Measurements from ENCODE around the gene AIDA.
A peak's percentile ranks its signal among the peaks of the same experiment; 100 is the strongest.

Gene AIDA, protein sequence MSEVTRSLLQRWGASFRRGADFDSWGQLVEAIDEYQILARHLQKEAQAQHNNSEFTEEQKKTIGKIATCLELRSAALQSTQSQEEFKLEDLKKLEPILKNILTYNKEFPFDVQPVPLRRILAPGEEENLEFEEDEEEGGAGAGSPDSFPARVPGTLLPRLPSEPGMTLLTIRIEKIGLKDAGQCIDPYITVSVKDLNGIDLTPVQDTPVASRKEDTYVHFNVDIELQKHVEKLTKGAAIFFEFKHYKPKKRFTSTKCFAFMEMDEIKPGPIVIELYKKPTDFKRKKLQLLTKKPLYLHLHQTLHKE

DNA sequence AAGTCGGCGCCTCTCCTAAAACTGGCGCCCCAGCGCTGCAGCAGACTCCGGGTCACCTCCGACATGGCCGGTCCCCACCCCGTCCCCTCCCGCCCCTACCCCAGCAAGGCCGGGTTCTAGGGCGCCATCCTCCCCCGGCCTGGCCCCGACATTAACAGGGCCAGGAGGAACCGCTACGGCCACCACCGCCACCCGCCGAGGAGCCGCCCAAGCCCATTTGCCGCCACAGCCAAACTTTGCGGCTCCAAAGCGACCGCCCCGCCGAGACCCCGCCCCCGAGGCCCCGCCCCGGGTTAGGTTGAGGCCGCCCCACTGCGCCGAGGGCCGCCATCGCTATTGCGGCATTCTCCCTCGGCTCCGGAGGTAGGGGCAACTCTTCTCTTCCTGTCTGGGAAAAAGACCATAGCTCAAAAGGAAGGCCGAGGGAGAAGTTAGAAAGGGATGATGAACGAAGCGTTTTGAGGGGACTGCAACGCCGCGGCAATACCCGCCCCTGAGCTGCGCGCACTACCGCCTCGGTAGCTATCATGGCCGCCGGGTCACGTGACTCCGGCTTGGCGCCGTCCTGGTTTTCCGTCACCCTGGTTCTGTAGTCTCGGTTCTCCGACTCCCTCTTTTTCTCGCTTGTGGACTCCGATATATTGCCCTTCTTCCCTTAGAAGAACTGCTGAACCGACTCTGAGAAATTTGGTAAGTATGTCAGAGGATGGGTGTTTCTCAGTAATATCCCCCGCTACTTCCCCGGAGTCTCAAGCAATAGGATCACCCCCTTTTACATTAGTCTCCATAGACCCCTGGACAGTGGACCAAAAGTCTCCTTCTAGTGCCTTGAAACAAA is at the start of gene AIDA, which contains the start of gene BROX:
TSS of gene AIDA (minus strand) at position 239 of the 838 bp plus-strand sequence. CDS start at position 65, 174 bp downstream.
TSS of gene BROX (plus strand) at position 312 of the 838 bp plus-strand sequence. CDS start 3,136 bp downstream, outside the sequence.
- TF ChIP-seq, protein P1, sequence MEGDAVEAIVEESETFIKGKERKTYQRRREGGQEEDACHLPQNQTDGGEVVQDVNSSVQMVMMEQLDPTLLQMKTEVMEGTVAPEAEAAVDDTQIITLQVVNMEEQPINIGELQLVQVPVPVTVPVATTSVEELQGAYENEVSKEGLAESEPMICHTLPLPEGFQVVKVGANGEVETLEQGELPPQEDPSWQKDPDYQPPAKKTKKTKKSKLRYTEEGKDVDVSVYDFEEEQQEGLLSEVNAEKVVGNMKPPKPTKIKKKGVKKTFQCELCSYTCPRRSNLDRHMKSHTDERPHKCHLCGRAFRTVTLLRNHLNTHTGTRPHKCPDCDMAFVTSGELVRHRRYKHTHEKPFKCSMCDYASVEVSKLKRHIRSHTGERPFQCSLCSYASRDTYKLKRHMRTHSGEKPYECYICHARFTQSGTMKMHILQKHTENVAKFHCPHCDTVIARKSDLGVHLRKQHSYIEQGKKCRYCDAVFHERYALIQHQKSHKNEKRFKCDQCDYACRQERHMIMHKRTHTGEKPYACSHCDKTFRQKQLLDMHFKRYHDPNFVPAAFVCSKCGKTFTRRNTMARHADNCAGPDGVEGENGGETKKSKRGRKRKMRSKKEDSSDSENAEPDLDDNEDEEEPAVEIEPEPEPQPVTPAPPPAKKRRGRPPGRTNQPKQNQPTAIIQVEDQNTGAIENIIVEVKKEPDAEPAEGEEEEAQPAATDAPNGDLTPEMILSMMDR (IDR thresholded peaks at IDR 0.05; ENCODE audit: low read depth, low read length), result no peak
- peak; percentile 50 for DNase-seq (ENCODE audit: extremely low read depth, low read depth)

DNA sequence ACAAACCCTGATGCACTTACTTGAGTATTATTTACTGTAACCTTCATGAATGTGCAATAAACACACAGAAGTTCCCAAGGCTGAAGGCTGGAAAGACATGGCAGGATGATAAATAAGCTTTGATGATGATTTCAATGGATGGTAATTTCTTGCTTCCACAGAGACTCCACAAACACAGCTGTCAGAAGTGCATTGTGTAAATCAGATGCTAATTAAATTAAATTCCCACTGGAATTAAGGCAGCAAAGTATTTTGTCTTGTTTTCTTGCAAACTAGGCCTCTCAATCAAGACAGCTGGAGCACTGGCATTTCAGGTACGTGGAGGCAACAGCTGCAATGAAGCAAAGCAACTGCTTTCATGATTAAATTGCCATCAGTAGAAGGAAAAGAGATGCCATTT is 48.8 kb upstream of the AIDA start:
- TF ChIP-seq, protein P1 (IDR thresholded peaks at IDR 0.05; ENCODE audit: low read depth, low read length), result no peak
- no peak for DNase-seq (ENCODE audit: extremely low read depth, low read depth)

DNA sequence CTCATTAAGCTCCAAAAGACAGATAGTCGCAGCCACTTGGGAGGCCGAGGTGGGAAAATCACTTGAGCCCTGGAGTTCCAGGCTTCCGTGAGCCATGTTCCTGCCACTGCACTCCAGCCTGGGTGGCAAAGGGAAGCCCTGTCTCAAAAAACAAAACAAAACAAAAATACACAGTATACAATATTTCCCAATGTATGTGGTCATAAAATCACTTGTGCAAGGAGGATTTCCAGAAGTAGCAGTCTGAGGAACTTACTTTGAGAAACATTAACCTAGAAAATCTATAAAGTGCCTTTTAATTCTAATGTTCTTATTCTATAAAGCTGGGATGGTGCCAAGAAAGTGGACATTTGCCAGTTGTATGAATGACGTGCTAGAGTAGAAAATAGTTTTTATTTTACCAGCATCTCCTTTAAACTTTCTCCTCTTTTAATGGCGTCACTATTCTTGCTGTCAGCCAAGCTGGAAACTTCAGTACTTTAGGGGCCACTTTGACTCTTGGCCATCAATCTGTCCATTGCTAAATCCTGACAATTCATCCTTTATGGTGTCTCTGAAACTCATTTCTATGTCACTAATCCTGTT is 47.3 kb upstream of the AIDA start:
- DNase-seq (ENCODE audit: extremely low read depth, low read depth), result no peak
- TF ChIP-seq, protein P1 (IDR thresholded peaks at IDR 0.05; ENCODE audit: low read depth, low read length), result no peak

DNA sequence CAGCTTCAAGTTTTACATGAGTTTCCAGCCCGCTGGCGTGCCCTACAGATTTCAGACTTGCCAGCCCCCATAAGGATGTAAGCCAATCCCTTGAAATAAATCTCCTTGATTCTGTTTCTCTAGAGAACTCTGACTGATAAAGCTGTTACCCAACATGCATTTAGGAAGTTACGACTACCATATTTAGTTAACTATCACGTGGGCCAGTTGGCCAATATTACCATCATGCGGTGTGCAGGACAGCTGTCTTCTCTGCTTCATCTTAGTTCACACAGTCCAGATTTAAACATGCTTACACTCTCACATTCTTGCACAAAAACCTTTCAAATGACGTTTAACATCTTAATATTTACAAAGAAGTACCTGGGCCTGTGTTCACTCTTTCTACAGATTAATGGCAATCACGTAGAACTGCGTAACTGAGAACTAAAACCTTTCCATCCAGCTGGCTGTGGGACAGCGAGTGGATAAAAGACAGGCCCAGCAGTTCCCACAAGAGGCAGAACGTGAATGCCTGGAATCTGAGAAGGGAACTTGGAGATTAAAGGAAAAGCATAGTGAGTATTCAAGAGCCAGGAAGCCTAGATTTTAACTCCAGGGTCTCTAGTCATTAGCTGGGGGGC is 45.5 kb upstream of the AIDA start:
- no peak for DNase-seq (ENCODE audit: extremely low read depth, low read depth)
- TF ChIP-seq, protein P1 (IDR thresholded peaks at IDR 0.05; ENCODE audit: low read depth, low read length), result no peak

DNA sequence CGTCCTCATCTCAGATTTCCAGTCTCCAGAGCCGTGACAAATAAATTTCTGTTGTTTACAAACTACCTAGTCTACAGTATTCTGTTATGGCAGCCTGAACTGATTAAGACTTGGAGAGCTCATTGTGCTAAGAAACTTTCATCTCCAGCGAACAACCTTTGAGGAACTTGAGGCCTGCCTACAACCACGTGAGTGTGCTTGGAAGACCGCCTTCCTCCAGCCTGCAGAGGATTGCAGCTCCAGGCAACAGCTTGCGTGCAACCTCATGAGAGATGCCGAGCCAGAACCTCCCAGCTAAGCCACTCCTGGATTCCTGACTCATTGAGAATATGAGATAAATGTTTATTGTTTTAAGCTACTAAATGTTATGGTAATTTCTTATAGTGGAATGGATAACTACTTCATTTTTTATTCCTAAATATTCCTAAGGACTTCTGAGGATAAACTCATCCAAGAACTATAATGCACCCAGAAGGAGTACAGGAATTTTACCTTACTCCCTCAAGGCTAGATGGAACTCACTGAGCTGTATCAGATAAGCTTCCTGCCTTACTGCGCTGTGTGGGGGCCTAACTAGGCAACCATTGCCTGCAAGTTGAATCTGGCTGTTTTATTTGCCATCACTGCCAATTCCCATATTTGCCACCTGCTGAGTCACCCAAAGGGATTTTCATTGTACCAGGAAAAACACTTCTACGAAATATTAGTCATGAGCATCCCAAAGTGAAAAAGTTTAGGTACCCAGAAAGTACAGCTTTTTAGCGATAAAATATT is 42.3 kb upstream of the AIDA start:
- DNase-seq (ENCODE audit: extremely low read depth, low read depth), result peak; percentile 99
- TF ChIP-seq, protein P1 (IDR thresholded peaks at IDR 0.05; ENCODE audit: low read depth, low read length), result no peak

DNA sequence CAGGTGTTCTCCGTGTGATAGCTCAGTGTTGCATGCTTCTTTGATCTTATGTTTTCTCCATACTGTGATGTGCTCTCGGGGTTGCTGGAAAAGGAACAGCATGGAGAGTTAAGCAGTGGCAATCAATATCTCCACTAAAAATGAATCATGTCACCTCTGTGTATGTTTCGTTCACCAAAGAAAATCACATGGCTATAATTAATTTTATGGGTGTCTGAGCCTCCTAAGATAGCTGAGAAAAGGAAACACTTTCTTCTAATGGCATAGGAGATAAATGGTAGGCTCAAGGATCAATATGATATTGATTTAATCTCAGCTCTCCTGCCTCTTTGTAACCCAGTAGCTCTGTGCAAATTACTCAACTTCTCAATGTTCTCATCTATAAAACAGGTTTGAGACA is 39.0 kb upstream of the AIDA start:
- TF ChIP-seq, protein P1 (IDR thresholded peaks at IDR 0.05; ENCODE audit: low read depth, low read length), result no peak
- no peak for DNase-seq (ENCODE audit: extremely low read depth, low read depth)

All from AG09319 (cell line).